ENCODE results near the gene ARL8A. TPM values are rescaled to one million over a fixed set of nuclear protein-coding genes. Genes with fewer than 3 reads are reported as not detected.
"Not testable (repeated sequence)": the region's sequence is repeated elsewhere in the genome, so short reads cannot be mapped to it uniquely, and the experiment has no call there.

The ARL8A gene
- total and polyA plus RNA-seq, 4 donors = 8.4 to 25.7 (median 20.2) TPM

DNA sequence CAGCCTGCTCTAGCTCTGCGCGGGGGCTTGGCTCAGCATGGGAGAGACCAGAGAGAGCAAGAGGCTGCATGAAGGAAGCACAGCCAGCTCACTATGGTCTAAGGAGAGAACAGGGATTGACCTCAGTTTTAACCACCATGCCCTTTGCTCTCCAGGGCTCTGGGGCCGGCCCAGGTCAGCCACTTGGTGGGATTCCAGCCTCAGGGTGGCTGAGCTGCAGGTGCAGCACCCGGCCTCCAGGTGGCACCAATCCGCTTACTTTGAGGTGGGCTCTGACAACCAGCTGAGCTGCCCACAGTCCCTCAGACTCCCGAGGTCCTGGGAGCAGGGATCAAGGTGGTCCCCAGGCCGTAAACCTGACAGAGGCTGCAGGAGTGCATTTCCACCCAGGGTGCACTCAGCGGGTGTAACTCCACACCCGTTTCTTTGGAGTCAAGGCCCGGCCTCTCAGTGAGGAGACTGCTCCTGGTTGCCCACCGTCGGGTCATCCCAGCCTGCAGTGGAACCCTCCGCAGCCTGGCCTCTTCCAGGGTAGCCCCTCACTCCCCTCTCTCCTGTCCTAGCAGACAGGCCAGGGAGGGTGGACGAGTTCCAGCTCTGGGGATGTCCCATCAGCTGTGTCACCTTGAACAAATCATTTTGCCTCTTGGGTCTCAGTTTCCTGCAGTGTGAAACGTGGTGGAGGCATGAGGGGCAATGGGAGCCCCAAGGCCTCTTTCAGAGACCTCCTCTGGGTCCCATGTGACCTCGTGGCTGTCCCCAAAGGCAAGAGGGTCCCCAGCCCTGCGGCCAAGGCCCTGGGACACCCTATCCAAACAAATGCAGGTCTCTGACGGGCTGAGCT is 48.5 kb upstream of the ARL8A start:
- Histone ChIP-seq H3K4me1 (ENCODE audit: control insufficient read depth in 4 of 4, insufficient read depth in 4 of 4, low read length in 3 of 4) (peaks cover 0 to 11% (median 7%) of the 10 kb centered on the region in 4 donors), H3K36me3 (ENCODE audit: control insufficient read depth in 4 of 4, insufficient read depth in 3 of 4, low read depth in 1 of 4, low read length in 3 of 4) (no peaks in the 10 kb centered on the region), H3K4me3 (ENCODE audit: low read depth in 1 of 3, low read length in 3 of 3) (peak overlapping the region in 1 of 3 donors; percentile 21), H3K9ac (ENCODE audit: low read depth in 1 of 2, low read length in 2 of 2) (no peak overlapping the region), H3K27me3 (ENCODE audit: control insufficient read depth in 4 of 4, insufficient read depth in 4 of 4, low read length in 3 of 4) (peaks cover 0 to 5% (median 3%) of the 10 kb centered on the region in 4 donors), H3K9me3 (ENCODE audit: control insufficient read depth in 4 of 4, low read length in 3 of 4) (no peaks in the 10 kb centered on the region), H3K27ac (ENCODE audit: low read depth in 1 of 2, low read length in 2 of 2) (no peak overlapping the region)
- TF ChIP-seq GABPA (IDR thresholded peaks at IDR 0.05 in 1 of 2, conservative IDR thresholded peaks at IDR 0.05 in 1 of 2) (no peak), RAD21 (IDR thresholded peaks at IDR 0.05) (peak; percentile 62 to 78), RXRA (IDR thresholded peaks at IDR 0.05) (peak in 1 of 2 donors; percentile 88), HNF4A (conservative IDR thresholded peaks at IDR 0.05) (peak; percentile 65 to 90), CTCF (IDR thresholded peaks at IDR 0.05; ENCODE audit: low read depth, low read length, missing input control) (peak; percentile 78), TAF1 (conservative IDR thresholded peaks at IDR 0.05) (no peak), FOXA1 (IDR thresholded peaks at IDR 0.05) (no peak), JUND (IDR thresholded peaks at IDR 0.05) (no peak), NR2F2 (IDR thresholded peaks at IDR 0.05) (peak; percentile 92), EGR1 (IDR thresholded peaks at IDR 0.05; ENCODE audit: low read depth in 2 of 2) (no peak), YY1 (IDR thresholded peaks at IDR 0.05) (no peak)
- TF ChIP-seq, protein P1, sequence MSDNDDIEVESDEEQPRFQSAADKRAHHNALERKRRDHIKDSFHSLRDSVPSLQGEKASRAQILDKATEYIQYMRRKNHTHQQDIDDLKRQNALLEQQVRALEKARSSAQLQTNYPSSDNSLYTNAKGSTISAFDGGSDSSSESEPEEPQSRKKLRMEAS (IDR thresholded peaks at IDR 0.05) = no peak
- TF ChIP-seq, protein P2, sequence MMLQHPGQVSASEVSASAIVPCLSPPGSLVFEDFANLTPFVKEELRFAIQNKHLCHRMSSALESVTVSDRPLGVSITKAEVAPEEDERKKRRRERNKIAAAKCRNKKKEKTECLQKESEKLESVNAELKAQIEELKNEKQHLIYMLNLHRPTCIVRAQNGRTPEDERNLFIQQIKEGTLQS (IDR thresholded peaks at IDR 0.05) = no peak
- TF ChIP-seq, protein P3, sequence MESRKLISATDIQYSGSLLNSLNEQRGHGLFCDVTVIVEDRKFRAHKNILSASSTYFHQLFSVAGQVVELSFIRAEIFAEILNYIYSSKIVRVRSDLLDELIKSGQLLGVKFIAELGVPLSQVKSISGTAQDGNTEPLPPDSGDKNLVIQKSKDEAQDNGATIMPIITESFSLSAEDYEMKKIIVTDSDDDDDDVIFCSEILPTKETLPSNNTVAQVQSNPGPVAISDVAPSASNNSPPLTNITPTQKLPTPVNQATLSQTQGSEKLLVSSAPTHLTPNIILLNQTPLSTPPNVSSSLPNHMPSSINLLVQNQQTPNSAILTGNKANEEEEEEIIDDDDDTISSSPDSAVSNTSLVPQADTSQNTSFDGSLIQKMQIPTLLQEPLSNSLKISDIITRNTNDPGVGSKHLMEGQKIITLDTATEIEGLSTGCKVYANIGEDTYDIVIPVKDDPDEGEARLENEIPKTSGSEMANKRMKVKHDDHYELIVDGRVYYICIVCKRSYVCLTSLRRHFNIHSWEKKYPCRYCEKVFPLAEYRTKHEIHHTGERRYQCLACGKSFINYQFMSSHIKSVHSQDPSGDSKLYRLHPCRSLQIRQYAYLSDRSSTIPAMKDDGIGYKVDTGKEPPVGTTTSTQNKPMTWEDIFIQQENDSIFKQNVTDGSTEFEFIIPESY (IDR thresholded peaks at IDR 0.05) = no peak
- 32% methylated on average over 18 of the region's 18 CpGs for WGBS
- DNase-seq (ENCODE audit: low spot score) = peak; percentile 70

GRCh38 chr1:202191391-202191790 is 46.9 kb upstream of the ARL8A start:
- not testable (repeated sequence) for H3K27me3 ChIP-seq (ENCODE audit: control insufficient read depth in 4 of 4, insufficient read depth in 4 of 4, low read length in 3 of 4); H3K9ac ChIP-seq (ENCODE audit: low read depth in 1 of 2, low read length in 2 of 2); H3K4me3 ChIP-seq (ENCODE audit: low read depth in 1 of 3, low read length in 3 of 3); H3K36me3 ChIP-seq (ENCODE audit: control insufficient read depth in 4 of 4, insufficient read depth in 3 of 4, low read depth in 1 of 4, low read length in 3 of 4); H3K9me3 ChIP-seq (ENCODE audit: control insufficient read depth in 4 of 4, low read length in 3 of 4); DNase-seq (ENCODE audit: low spot score); H3K27ac ChIP-seq (ENCODE audit: low read depth in 1 of 2, low read length in 2 of 2)
- WGBS = 92% methylated on average over 17 of the region's 33 CpGs
- H3K4me1 ChIP-seq (ENCODE audit: control insufficient read depth in 4 of 4, insufficient read depth in 4 of 4, low read length in 3 of 4) = peaks cover 0 to 11% (median 7%) of the 10 kb centered on the region in 4 donors
